ENCODE data around the gene SLCO2B1. TPM values are rescaled to one million over a fixed set of nuclear protein-coding genes. Genes with fewer than 3 reads are reported as not detected.

Gene SLCO2B1
- total RNA-seq, 2 experiments from 2014 or later = not detected

GRCh38 chr11:75147191-75147874, 3.6 kb upstream of the SLCO2B1 start:
- H3K27me3 Mint-ChIP-seq = peaks cover 1% of the 10 kb centered on the region
- no peaks in the 10 kb centered on the region for H3K36me3 Mint-ChIP-seq (ENCODE audit: low read depth)
- intact Hi-C loops (cut with micrococcal nuclease) = loop anchor here (10.0 kb wide), 1 partner anchor 213 kb away; no protein-coding TSS in a partner anchor
- POLR2A ChIA-PET = interaction anchor here (0.6 to 1.1 kb wide), 2 partner anchors 160 to 1010 kb away, joined by 3 to 8 read pairs; no protein-coding TSS in a partner anchor
- no peak overlapping the region for H3K4me3 Mint-ChIP-seq
- ATAC-seq = no peak
- peaks cover 18% of the 10 kb centered on the region for H3K4me1 Mint-ChIP-seq (ENCODE audit: low read depth)
- TF ChIP-seq CTCF (IDR thresholded peaks at IDR 0.05) = no peak
- no peaks in the 10 kb centered on the region for H3K9me3 Mint-ChIP-seq
- DNase-seq = no peak
- CTCF ChIA-PET = interaction anchor here (0.8 to 20.0 kb wide), 4 partner anchors 57 to 217 kb away, joined by 3 to 663 read pairs (median 280); partner anchors contain the start of gene TPBGL
- H3K27ac Mint-ChIP-seq = no peak overlapping the region

DNA sequence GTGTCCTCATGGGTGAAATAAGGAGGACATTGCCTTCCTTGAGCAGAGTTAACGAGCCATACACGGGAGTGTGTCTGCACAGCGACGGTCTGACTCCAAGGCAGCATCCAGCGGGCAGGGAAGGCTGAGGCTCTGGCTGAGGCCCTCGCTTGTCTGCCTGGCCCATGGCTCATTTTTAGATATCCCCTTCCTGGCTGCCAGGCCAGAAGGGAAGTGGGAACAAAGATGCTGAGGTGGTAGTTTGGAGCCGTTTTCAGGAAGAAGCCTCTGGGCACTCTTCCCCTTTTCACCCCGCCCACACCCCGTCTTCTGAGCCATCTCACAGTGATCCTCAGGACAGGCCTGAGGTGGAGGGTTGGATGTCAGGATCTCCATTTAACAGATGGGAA, 3.0 kb upstream of the SLCO2B1 start:
- ATAC-seq (no peak), DNase-seq (no peak)
- Mint-ChIP-seq H3K27me3 (peaks cover 1% of the 10 kb centered on the region), H3K4me3 (no peak overlapping the region), H3K27ac (no peak overlapping the region), H3K4me1 (ENCODE audit: low read depth) (peaks cover 13% of the 10 kb centered on the region), H3K36me3 (ENCODE audit: low read depth) (no peaks in the 10 kb centered on the region), H3K9me3 (no peaks in the 10 kb centered on the region)
- intact Hi-C loops (cut with micrococcal nuclease) = loop anchor here (10.0 kb wide), 1 partner anchor 213 kb away; no protein-coding TSS in a partner anchor
- POLR2A ChIA-PET = no interaction called here
- CTCF ChIA-PET = interaction anchor here (0.8 to 20.0 kb wide), 3 partner anchors 56 to 218 kb away, joined by 3 to 663 read pairs (median 557); partner anchors contain the start of gene TPBGL
- no peak for TF ChIP-seq CTCF (IDR thresholded peaks at IDR 0.05)

- POLR2A ChIA-PET = no interaction called here
Measured at GRCh38 chr11:75148436-75148983, 2.4 kb upstream of the SLCO2B1 start.

DNA sequence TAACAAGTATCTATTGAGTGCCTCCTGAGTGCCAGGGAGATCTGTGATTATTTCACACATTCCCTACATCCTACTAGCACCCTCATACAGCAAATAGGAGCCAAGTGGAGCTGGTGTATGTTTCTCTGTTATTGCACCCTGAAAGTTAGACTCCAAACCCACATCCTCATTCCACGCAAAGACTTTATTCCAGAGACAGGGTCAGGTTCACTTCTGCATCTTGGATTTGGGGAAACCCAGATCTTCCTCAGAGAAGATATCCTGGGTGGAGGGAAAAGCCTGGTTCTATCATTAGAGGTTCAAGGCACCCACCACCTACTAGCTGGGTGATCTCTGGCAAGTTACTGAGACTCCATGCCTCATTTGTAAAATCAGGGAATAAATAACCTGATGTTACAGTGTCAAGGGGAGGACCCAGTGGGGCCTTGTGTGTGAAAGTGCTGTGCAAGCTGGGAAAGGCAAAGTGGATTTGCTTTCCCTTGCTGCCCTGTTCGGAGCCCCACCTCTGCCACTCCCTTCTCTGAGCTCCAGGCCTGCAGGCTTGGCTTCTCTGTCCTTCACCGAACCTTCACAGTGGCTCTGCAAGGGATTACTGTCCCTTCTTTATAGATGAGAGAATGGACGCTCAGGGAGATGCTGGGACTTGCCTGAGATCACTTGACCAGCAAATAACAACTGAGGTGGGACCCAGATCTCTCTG, 991 bp upstream of the SLCO2B1 start:
- Mint-ChIP-seq H3K4me3 (no peak overlapping the region), H3K36me3 (ENCODE audit: low read depth) (no peaks in the 10 kb centered on the region), H3K9me3 (no peaks in the 10 kb centered on the region), H3K4me1 (ENCODE audit: low read depth) (peaks cover 2% of the 10 kb centered on the region), H3K27me3 (peaks cover 1% of the 10 kb centered on the region), H3K27ac (no peak overlapping the region)
- ChIA-PET CTCF (interaction anchor here (10.4 to 20.0 kb wide), 3 partner anchors 7 to 94 kb away, joined by 84 to 663 read pairs (median 557); partner anchors contain the start of gene TPBGL), POLR2A (no interaction called here)
- ATAC-seq (no peak), DNase-seq (no peak)
- TF ChIP-seq CTCF (IDR thresholded peaks at IDR 0.05) = no peak
- intact Hi-C loops (cut with micrococcal nuclease) = loop anchor here (10.0 kb wide), 1 partner anchor 215 kb away; no protein-coding TSS in a partner anchor

More at GRCh38 chr11:75148436-75148983, 2.4 kb upstream of the SLCO2B1 start:
- H3K4me1 Mint-ChIP-seq (ENCODE audit: low read depth) = peaks cover 8% of the 10 kb centered on the region
- H3K9me3 Mint-ChIP-seq = no peaks in the 10 kb centered on the region
- no peak for TF ChIP-seq CTCF (IDR thresholded peaks at IDR 0.05)
- intact Hi-C loops (cut with micrococcal nuclease) = loop anchor here (10.0 kb wide), 1 partner anchor 214 kb away; no protein-coding TSS in a partner anchor
- DNase-seq (peak; percentile 11), ATAC-seq (no peak)
- H3K4me3 Mint-ChIP-seq = no peak overlapping the region
- H3K36me3 Mint-ChIP-seq (ENCODE audit: low read depth) = no peaks in the 10 kb centered on the region
- H3K27ac Mint-ChIP-seq = no peak overlapping the region
- peaks cover 1% of the 10 kb centered on the region for H3K27me3 Mint-ChIP-seq
- CTCF ChIA-PET = interaction anchor here (0.6 to 20.0 kb wide), 4 partner anchors 5 to 128 kb away, joined by 3 to 663 read pairs (median 320); partner anchors contain the start of gene TPBGL
